ENCODE results near the gene EPC1.

DNA sequence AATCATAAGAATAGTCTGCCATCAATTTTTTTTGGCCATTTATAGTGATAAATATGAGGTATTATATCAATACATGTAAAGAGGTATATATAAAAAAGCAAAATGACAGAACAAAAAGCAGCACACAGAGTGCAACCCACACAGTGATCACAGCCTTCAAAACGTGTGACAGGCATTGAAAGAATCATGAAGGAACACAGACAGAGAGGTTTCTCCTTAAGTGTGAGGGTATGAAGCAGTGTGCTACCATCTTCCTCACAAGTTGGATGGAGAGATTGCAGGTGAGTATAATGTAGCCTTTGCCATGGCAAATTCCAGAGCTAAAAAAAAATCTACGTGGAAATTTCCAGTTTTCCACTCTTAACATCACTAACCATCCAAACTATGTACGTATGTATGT is 19.6 kb upstream of the EPC1 start:
- TF ChIP-seq CTCF (IDR thresholded peaks at IDR 0.05) (no peak), POLR2A (IDR thresholded peaks at IDR 0.05) (no peak)

Data from body of pancreas (tissue), 4 donors.